Activated CD4-positive, alpha-beta T cell treated with anti-CD3 and anti-CD28 coated beads, Interleukin-2, amount 50 U/mL, for 48 hours (primary cell): ENCODE results near the gene GRIFIN.

Experiments used
- DNase-seq, 2 experiments: peaks; one replicate each; pipeline ENCODE4 v3.0.0-alpha.2; 2020

GRIFIN gene

GRCh38 chr7:2512179-2512661 lies 36.0 kb upstream of the GRIFIN start:
- DNase-seq = peak in 1 of 2 experiments; percentile 34

GRCh38 chr7:2511769-2512168 lies 35.6 kb upstream of the GRIFIN start:
- DNase-seq = no peak

GRCh38 chr7:2510909-2511768 lies 34.9 kb upstream of the GRIFIN start:
- peak; percentile 53 to 69 for DNase-seq

- no peak for DNase-seq
Observed at GRCh38 chr7:2510130-2510776, 34.1 kb upstream of the GRIFIN start.

GRCh38 chr7:2509298-2509906 lies 33.2 kb upstream of the GRIFIN start:
- DNase-seq = no peak

- DNase-seq = peak; percentile 74 to 82
Observed at GRCh38 chr7:2508327-2509215, 32.4 kb upstream of the GRIFIN start.

- DNase-seq = no peak
Observed at GRCh38 chr7:2507917-2508306, 31.7 kb upstream of the GRIFIN start.

GRCh38 chr7:2507208-2507916 lies 31.2 kb upstream of the GRIFIN start:
- DNase-seq = no peak

- DNase-seq = no peak
Observed at GRCh38 chr7:2505401-2505800, 29.2 kb upstream of the GRIFIN start.

GRCh38 chr7:2504889-2505375 lies 28.7 kb upstream of the GRIFIN start:
- DNase-seq = no peak

- no peak for DNase-seq
Observed at GRCh38 chr7:2504128-2504888, 28.1 kb upstream of the GRIFIN start.

- DNase-seq = no peak
Observed at GRCh38 chr7:2503056-2503941, 27.1 kb upstream of the GRIFIN start.

- DNase-seq = no peak
Observed at GRCh38 chr7:2502647-2502966, 26.4 kb upstream of the GRIFIN start.

GRCh38 chr7:2501947-2502646 lies 25.9 kb upstream of the GRIFIN start:
- no peak for DNase-seq

GRCh38 chr7:2500701-2501100 lies 24.5 kb upstream of the GRIFIN start:
- no peak for DNase-seq

GRCh38 chr7:2499719-2500430 lies 23.7 kb upstream of the GRIFIN start:
- DNase-seq = no peak

GRCh38 chr7:2499181-2499580 lies 23.0 kb upstream of the GRIFIN start:
- DNase-seq = no peak

- DNase-seq = no peak
Observed at GRCh38 chr7:2498708-2499107, 22.5 kb upstream of the GRIFIN start.
